ENCODE results near the gene AANAT. TPM values are rescaled to one million over a fixed set of nuclear protein-coding genes. Genes with fewer than 3 reads are reported as not detected.
A peak's percentile ranks its signal among the peaks of the same experiment; 100 is the strongest.

AANAT gene
- total RNA-seq, 3 donors from 2014 or later (not counting 1 experiment from before 2014, with no cell fraction given), result 0.28 to 0.50 TPM; not detected in 1

DNA sequence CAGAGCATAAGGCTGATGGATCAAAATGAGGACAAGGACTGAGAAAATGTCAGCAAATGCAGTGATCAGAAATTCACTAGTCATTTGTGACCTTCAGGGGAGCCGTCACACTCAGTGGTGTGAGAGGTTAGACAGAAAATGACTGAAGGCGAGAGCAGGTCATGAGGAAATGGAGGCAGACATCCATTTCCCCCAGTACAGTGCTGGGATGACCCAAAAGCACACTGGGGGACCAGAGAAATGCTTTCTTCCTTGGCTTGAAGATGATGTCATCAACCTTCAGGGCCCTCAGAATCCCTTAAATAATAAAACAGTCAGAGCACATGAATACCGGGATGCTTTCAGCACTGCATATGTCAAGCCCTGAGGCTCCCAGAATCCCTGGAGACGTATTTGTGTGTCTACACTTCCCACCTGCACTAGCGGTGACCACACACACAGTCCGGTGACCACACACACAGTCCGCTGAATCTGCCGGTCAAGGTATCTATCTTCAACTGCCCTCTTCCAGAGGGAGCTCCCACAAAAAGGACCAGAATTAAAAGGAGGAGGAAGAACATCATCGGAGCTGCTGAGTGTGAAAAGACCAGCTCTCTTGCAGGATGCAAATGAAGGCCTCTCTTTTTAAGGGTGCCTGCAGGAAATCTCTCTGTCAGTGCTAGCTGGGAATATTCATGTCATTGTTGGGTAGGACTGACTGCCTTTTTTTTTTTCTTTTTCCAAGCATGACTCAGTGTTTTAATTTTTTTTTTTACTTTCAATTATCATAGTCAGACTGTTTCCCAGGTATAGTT, 22.7 kb upstream of the AANAT start:
- TF ChIP-seq, protein P1, sequence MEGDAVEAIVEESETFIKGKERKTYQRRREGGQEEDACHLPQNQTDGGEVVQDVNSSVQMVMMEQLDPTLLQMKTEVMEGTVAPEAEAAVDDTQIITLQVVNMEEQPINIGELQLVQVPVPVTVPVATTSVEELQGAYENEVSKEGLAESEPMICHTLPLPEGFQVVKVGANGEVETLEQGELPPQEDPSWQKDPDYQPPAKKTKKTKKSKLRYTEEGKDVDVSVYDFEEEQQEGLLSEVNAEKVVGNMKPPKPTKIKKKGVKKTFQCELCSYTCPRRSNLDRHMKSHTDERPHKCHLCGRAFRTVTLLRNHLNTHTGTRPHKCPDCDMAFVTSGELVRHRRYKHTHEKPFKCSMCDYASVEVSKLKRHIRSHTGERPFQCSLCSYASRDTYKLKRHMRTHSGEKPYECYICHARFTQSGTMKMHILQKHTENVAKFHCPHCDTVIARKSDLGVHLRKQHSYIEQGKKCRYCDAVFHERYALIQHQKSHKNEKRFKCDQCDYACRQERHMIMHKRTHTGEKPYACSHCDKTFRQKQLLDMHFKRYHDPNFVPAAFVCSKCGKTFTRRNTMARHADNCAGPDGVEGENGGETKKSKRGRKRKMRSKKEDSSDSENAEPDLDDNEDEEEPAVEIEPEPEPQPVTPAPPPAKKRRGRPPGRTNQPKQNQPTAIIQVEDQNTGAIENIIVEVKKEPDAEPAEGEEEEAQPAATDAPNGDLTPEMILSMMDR (IDR thresholded peaks at IDR 0.05), result no peak
- Mint-ChIP-seq H3K4me1 (peaks cover 64 to 73% of the 10 kb centered on the region in 2 donors), H3K9me3 (no peaks in the 10 kb centered on the region), H3K36me3 (no peaks in the 10 kb centered on the region), H3K4me3 (no peak overlapping the region), H3K27ac (peak overlapping the region in 1 of 2 donors; percentile 4), H3K27me3 (ENCODE audit: low read depth in 2 of 2) (no peaks in the 10 kb centered on the region)
- Histone ChIP-seq H3K27me3 (ENCODE audit: control insufficient read depth, insufficient read depth, low read length) (no peaks in the 10 kb centered on the region), H3K9me3 (ENCODE audit: control insufficient read depth, insufficient read depth, low read length) (no peaks in the 10 kb centered on the region), H3K4me1 (ENCODE audit: control insufficient read depth, insufficient read depth, low read length) (peaks cover 18% of the 10 kb centered on the region), H3K4me3 (ENCODE audit: low read length) (no peak overlapping the region), H3K36me3 (ENCODE audit: control insufficient read depth, insufficient read depth, low read length) (no peaks in the 10 kb centered on the region), H3K27ac (ENCODE audit: low read length) (no peak overlapping the region)
- no peak for DNase-seq
- WGBS (ENCODE audit: insufficient coverage), result 71% methylated on average over 9 of the region's 9 CpGs
- ATAC-seq, result no peak
- intact Hi-C loops (cut with micrococcal nuclease), result no loop called here

GRCh38 chr17:76445697-76446448, 21.5 kb upstream of the AANAT start:
- H3K36me3 ChIP-seq (ENCODE audit: control insufficient read depth, insufficient read depth, low read length), result no peaks in the 10 kb centered on the region
- no peak overlapping the region for H3K27ac Mint-ChIP-seq
- H3K9me3 ChIP-seq (ENCODE audit: control insufficient read depth, insufficient read depth, low read length), result no peaks in the 10 kb centered on the region
- intact Hi-C loops (cut with micrococcal nuclease), result no loop called here
- no peak overlapping the region for H3K27ac ChIP-seq (ENCODE audit: low read length)
- 92% methylated on average over 10 of the region's 10 CpGs for WGBS (ENCODE audit: insufficient coverage)
- TF ChIP-seq, protein P1 (IDR thresholded peaks at IDR 0.05), result no peak
- no peak overlapping the region for H3K4me3 Mint-ChIP-seq
- H3K4me1 ChIP-seq (ENCODE audit: control insufficient read depth, insufficient read depth, low read length), result peaks cover 17% of the 10 kb centered on the region
- H3K4me3 ChIP-seq (ENCODE audit: low read length), result no peak overlapping the region
- DNase-seq (no peak), ATAC-seq (no peak)
- H3K36me3 Mint-ChIP-seq, result no peaks in the 10 kb centered on the region
- H3K27me3 ChIP-seq (ENCODE audit: control insufficient read depth, insufficient read depth, low read length), result no peaks in the 10 kb centered on the region
- H3K4me1 Mint-ChIP-seq, result peaks cover 63 to 67% of the 10 kb centered on the region in 2 donors
- no peaks in the 10 kb centered on the region for H3K27me3 Mint-ChIP-seq (ENCODE audit: low read depth in 2 of 2)
- no peaks in the 10 kb centered on the region for H3K9me3 Mint-ChIP-seq

DNA sequence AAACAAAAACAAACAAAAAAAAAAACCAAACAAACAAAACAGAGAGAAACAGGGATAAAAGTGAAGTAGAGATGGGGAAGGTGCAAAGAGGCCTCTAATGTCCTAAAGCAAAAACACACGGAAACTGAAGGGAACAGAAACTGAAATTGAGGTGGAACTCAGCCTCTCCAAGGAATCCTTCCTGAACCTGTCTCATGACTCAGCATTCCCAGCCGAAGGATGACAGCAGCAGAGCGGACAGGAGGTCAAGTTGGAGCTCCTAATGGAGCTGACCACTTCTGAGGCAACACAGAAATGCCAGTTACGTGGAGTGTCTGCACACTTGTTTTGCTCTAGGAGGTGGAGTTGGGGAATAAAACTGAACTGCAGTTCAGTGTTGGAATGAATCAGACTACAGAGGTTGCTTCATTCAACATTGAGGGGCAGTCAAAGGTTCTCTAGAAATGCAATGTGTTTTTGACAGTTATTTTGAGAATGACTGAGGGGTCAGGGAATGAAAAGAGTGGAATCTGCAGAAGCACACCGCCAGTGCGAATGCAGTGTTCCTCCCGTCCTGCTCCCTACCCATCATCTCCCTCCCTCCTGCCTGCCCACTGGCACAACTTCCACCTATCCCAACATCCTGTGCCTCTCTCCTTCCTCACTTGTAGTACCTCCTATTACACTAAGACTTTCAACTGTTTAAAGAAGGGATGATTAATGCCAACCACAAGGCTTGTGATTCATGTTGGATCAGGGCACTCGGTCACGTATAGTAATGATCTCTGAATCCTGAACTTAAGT, 20.8 kb upstream of the AANAT start:
- H3K4me1 ChIP-seq (ENCODE audit: control insufficient read depth, insufficient read depth, low read length), result peaks cover 16% of the 10 kb centered on the region
- Mint-ChIP-seq H3K4me1 (peaks cover 61 to 65% of the 10 kb centered on the region in 2 donors), H3K4me3 (no peak overlapping the region), H3K27ac (no peak overlapping the region), H3K27me3 (ENCODE audit: low read depth in 2 of 2) (no peaks in the 10 kb centered on the region), H3K9me3 (no peaks in the 10 kb centered on the region), H3K36me3 (no peaks in the 10 kb centered on the region)
- H3K27ac ChIP-seq (ENCODE audit: low read length), result no peak overlapping the region
- no peak for ATAC-seq
- DNase-seq, result no peak
- H3K4me3 ChIP-seq (ENCODE audit: low read length), result no peak overlapping the region
- TF ChIP-seq, protein P1 (IDR thresholded peaks at IDR 0.05), result no peak
- H3K9me3 ChIP-seq (ENCODE audit: control insufficient read depth, insufficient read depth, low read length), result no peaks in the 10 kb centered on the region
- H3K27me3 ChIP-seq (ENCODE audit: control insufficient read depth, insufficient read depth, low read length), result no peaks in the 10 kb centered on the region
- 84% methylated on average over 9 of the region's 9 CpGs for WGBS (ENCODE audit: insufficient coverage)
- no peaks in the 10 kb centered on the region for H3K36me3 ChIP-seq (ENCODE audit: control insufficient read depth, insufficient read depth, low read length)
- intact Hi-C loops (cut with micrococcal nuclease), result no loop called here
